Hematopoietic multipotent progenitor cell treated with erythropoietin and hydrocortisone succinate and interleukin-3 and kit ligand, for 15 days (in vitro differentiated cells): Measurements from ENCODE around the gene CYFIP2.
"Not testable (repeated sequence)": the region's sequence is repeated elsewhere in the genome, so short reads cannot be mapped to it uniquely, and the experiment has no call there.

Source experiments
- DNase-seq: peaks from one replicate; pipeline ENCODE4 v3.0.0-alpha.2; 2015; ENCODE audit warnings: low spot score

The CYFIP2 gene

GRCh38 chr5:157390551-157391297 is 124.8 kb downstream of the CYFIP2 start:
- DNase-seq: no peak

DNA sequence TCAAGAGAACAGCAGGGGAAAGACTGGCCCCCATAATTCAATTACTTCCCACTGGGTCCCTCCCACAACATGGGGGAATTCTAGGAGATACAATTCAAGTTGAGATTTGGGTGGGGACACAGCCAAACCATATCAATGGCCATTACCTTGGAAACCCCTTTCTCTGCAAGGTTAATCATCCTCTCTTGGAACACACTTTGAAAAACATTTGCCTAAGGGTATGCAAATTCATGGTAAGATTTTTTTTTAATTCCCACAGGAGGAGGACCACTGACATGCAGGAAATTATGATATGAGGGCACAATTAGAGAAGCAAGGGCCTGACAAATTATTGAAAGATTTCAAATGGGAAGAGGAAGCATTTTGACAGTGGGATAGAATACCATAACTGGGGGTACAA is 132.4 kb downstream of the CYFIP2 start:
- no peak for DNase-seq

GRCh38 chr5:157400741-157401495 is 135.0 kb downstream of the CYFIP2 start:
- no peak for DNase-seq

- DNase-seq: no peak
Measured at GRCh38 chr5:157415838-157416237, 149.9 kb downstream of the CYFIP2 start.

GRCh38 chr5:157419521-157419920 is 153.6 kb downstream of the CYFIP2 start:
- DNase-seq: not testable (repeated sequence)

DNA sequence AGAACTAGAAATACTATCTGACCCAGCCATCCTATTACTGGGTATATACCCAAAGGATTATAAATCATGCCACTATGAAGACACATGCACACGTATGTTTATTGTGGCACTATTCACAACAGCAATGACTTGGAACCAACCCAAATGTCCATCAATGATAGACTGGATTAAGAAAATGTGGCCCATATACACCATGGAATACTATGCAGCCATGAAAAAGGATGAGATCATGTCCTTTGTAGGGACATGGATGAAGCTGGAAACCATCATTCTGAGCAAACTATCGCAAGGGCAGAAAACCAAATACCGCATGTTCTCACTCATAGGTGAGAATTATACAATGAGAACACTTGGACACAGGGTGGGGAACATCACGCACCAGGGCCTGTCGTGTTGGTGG is 164.0 kb downstream of the CYFIP2 start:
- DNase-seq: not testable (repeated sequence)

DNA sequence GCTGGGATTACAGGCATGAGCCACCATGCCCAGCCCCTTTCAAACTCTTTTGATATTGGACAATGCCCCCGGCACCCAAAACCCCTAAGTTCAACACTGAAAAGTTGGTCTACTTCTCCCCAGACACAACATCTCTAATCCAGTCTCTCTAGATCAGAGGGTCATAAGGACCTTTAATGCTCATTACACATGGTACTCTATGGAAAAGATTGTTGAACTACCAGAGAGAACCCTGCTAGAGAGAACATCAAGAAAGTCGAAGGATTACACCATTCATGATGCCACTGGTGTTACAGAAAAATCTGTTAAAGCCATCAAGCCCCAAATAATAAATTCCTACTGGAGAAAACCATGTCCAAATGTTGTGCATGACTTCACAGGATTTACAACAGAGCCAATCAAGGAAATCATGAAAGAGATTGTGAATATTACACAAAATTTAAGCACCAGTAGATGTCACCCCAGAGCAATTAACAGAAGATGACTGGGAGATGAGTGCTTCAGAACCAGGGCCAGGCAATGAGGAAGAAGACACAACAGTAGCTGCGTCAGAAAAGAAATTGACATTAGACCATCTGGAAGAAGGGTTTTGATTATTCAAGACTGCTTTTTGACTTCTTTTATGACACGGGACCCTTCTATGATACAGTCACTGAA is 165.7 kb downstream of the CYFIP2 start:
- DNase-seq: no peak

DNA sequence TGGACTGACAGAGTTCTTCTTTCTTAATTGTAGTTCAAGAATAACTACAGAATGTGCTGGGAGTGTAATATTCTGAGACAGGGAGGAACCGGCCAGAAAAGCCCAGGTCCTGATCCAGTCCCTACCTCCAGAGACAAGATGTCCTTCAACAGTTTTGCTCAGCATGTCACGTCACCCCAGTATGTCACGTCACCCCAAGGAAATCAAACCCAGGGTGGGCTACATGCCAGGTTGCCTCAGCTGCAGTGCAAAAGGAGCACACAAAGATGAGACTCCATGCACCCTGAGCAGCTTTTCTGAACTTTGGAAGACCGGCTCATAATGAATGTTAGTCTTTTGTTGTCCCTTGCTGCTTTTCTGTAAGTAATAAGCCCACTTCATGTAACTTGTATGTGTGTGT is 168.2 kb downstream of the CYFIP2 start:
- no peak for DNase-seq

DNA sequence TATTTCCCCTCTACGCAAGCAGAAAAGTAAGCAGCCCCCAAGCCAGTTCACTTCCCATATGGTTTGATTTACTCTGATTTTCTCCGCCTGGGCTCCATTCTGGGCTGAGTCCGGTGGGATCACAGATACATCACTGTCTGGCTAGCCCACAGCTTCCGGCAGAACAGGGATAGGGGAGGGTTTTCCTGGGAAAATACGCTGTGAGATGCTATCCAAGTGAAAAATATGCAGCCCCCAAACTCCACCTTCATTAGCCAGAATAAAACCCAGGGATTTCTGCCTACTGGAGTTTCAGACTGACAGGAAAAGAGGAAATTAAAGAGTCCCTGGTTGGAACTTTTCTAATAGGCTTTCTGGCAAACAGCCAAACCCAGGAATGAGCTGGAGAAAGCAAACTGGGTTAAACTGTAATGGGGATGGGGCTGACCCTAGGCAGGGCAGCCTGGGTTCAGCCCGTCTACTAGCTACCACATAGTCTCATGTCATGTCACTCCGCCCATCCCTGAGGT is 177.2 kb downstream of the CYFIP2 start:
- no peak for DNase-seq

DNA sequence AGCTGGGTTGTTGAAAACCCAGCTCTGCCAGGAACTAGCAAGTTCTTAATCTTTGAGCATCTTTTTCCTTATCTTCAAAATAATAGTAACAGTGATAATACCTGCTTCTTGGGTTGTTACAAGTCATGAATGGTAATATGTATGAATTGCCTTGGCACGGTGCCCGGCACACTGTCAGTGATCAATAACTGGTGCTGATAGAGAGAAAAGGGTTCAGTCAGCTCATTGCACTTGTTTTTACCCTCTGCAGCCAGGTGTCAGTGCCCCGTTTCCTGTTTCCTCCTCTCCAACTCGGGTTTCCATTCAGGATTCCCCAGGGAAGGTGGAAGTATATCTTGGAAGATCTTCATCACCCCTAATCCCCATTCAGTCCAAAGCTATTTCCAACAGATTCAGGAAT is 178.3 kb downstream of the CYFIP2 start:
- DNase-seq: no peak
